Fibroblast of skin of right biceps (primary cell): ENCODE results near the gene CACNA2D4.

Experiments
- DNase-seq: peaks from one replicate; pipeline ENCODE4 v3.0.0-alpha.2; 2013

The CACNA2D4 gene

DNA sequence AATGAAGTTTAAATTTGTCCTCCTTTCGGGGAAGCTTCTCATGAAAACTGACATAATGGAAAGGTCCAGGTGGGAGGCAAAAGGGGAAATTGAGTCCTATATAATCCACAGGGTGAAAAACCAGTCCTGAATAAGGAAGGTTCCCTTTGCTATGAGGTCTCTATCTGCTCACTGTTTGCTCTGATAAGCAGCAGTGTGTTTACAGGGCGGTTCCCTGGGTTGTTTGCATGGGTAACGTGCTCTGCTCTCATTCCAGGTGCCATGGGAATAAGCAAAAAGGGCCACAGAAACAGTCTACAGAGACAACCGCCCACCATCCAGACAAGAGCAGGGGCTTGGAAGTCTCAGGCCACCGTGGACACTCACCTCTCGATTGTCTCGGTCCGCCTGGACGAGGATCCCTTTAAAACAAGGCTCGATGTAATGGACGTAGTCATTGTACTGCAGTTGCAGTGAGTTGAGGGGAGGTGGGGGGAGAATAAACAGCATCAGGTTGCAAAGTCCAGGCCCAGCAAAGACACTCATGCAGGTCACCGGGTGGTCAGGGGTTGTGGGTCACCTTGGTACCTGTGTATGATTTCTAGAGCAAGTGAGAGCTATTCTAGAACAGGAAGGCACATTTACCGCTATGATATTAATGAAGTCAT is 32.7 kb downstream of the CACNA2D4 start:
- no peak for DNase-seq

- no peak for DNase-seq
These were observed 33.3 kb downstream of the CACNA2D4 start for GRCh38 chr12:1885082-1885596.

- no peak for DNase-seq
These were observed 33.8 kb downstream of the CACNA2D4 start for GRCh38 chr12:1884651-1885050.

DNA sequence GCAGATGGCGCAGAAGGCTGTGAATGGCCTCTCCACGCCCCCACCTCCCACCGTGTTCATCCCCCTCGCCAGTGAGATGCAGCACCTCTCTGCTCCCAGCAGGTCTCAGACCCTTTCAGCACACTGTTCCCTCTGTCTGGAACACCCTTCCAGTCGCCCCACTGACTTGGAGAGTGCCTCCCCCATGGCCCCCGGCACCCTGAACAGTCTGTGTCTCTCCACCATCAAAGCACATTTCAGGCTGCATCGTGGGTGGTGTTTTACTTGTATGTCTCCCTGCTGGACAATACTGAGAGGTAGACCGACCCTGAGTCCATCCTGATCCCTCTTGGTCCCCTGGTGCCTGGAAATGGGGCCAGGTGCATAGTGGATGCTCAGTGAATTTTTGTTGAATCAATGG is 34.9 kb downstream of the CACNA2D4 start:
- DNase-seq = no peak

GRCh38 chr12:1882850-1883470 is 35.5 kb downstream of the CACNA2D4 start:
- DNase-seq = no peak

DNA sequence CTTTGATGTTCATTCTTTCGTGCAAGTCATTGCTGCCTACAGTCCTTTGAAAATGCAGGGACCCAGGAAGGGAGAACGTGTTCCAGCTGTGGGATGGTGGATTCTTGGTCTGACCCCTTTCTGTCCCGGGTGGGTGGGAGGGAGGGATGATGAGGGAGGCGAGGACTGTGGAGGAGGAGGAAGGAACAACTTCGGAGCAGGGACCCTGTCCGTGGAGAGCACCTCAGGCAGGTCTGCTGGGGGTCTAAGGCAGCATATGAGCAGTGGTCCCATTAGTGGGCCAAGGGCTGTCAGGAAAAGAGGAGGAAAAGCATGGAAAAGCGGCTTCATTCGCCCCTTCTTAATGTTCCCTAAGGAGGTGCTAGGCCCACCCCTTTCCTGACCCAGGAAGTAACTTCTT is 36.0 kb downstream of the CACNA2D4 start:
- DNase-seq = no peak

DNA sequence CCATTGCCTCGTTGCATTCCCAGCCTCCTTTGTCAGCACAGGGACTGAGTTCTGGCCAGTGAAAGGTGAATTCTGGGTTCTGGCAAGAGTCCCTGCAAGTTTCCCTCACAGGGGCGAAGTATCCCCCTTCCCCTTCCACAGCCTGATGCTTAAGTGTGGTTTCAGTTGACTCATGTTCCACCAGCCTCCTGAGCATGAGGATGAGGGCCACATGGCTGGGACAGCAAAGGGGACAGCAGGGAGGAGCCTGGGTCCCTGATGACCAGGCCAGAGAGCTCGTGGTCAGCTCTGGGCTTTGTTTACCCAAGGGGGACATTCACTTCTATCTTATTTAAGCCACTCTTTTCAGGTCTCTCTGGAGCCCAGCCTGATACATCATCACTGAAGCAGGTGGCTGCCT is 36.5 kb downstream of the CACNA2D4 start:
- no peak for DNase-seq

DNA sequence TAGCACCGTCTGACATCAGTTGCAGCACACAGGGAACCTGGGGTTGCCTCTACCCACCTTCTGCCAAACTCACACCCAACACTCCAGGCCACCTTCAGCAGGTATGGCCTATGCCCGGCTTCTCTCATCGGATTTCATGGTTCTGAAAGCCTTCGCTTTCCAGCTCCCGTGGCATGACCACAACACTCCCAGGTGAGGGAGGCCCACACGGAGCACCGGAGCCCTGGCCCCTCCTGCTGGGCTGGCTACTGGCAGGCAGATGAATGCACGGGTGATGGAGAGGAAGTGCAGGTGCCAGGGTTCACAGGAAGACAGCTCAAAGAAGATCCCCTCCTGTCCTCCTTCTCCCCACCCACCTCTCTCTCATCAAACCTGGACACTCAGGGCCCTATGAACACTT is 37.2 kb downstream of the CACNA2D4 start:
- no peak for DNase-seq

DNA sequence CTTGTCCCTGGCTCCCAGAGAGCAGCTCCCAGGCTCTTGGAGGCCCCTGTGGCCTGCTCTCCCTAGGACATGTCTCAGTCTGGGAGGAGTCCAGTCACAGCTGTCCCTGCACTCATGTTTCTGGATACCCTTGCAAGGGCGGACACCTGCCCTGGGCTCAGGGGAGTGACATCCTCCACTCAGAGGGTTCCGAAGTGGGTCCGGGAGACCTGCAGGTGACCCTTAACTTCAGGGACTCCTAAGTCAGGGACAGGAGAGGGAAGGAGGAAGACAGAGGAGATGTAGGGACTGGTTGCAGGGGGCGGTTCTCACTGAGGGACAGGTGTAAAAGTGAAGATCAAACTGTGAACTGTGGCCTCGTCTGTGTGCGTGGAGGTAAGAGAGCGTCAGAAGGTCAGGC is 37.6 kb downstream of the CACNA2D4 start:
- DNase-seq = no peak

DNA sequence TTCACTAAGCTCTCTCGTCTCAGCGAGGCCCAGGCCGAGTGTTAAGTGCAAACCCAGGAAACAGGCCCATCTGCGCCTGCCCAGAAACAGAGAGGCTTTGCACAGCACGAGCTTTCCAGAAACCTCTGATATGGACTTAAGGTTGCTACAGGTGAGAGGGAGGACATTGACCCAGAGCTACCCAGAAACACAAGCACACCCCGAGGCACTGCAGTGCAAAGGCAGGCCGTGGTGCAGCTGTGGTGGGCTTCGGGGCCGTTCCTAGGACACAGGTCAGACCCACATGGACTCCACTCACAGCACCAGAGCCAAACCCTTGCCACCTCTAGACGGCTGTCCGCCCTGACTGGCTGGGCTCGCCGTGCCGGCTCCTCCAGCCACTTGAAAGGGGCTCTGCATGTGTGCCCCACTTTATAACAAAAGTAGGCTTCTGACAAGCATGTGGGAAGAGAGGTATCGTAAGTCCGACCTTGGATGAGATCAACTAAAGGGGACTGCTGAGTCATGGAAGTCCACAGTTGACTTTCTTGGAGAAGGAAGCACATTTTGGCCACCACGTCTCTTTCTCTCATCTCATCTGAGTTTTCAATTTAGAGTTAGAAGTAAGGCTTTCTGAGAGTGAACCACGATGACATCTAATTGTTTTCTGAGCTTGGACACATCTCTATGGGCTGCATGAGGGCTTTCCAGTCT is 38.2 kb downstream of the CACNA2D4 start:
- DNase-seq = no peak

- no peak for DNase-seq
These were observed 38.8 kb downstream of the CACNA2D4 start for GRCh38 chr12:1879633-1880032.

- no peak for DNase-seq
These were observed 39.8 kb downstream of the CACNA2D4 start for GRCh38 chr12:1878695-1879094.

DNA sequence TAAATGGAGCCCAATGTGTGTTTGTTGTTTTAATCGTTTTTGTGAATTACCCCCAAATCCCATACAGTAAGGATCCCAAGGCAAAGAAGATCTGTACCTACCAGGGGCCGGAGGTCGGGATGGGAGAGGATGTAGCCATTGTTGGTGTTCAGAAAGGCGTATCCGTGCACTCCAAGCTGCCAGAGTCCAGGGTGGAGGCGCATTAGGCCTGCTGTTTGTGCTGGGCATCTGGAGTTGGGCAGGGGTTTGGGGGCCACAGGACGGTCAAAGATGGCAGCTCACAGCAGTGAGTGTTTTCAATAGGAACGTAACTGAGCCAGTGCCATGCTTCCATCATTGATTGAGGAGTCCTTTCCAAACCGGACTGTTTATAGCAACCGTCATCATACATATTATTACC is 40.2 kb downstream of the CACNA2D4 start:
- DNase-seq = no peak

DNA sequence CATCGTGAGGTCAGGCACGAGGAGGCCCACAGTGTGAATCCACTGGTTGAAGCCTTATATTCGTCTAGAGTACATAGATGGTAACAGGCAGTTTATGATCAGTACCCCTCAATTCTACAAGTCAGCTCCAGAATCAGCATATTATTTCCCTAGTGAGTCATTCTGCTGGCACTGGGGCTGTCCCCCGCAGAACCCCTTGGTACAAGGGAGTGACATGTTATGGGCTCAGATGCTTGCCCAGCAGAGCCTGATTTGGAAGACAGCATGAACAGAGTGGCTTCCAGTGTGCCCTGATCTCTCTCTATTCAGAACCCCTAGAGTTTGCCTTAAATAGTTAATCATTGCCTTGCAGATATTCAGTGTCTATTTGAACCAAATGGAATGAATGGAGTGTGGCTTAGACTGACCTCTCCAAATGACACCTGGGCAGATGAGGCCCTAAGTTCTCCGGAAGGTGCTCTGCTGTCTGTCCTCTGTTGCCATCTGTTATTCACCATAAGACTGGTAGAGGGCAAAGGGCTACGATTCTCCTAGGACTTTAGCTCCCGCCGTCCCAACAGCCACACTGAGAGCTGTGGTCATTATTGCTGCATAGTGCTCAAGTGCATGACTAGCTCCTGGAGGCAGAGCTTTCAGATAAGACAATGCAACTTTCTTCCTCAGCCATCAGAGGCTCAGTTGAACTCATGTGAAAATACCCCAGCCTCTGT is 41.1 kb downstream of the CACNA2D4 start:
- no peak for DNase-seq

DNA sequence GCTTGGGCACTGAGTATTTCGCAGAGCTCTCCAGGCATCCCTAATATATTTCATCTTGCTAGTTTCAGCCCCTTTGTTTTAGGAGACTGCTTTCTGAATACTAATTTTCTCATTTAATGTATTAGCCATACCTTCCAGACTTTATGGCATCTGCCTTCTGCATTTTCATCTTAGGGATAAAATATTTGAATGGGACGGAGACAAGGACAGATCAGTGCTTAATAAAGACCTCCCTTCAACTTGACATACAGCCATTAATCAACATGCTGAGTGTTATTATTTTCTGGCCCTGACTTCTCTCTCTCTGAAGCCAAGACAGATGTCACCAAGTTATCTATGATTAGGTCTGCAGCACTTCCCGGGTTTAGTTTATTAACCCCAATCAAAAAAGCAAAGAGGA is 42.4 kb downstream of the CACNA2D4 start:
- no peak for DNase-seq

GRCh38 chr12:1875608-1876007 is 42.8 kb downstream of the CACNA2D4 start:
- no peak for DNase-seq

DNA sequence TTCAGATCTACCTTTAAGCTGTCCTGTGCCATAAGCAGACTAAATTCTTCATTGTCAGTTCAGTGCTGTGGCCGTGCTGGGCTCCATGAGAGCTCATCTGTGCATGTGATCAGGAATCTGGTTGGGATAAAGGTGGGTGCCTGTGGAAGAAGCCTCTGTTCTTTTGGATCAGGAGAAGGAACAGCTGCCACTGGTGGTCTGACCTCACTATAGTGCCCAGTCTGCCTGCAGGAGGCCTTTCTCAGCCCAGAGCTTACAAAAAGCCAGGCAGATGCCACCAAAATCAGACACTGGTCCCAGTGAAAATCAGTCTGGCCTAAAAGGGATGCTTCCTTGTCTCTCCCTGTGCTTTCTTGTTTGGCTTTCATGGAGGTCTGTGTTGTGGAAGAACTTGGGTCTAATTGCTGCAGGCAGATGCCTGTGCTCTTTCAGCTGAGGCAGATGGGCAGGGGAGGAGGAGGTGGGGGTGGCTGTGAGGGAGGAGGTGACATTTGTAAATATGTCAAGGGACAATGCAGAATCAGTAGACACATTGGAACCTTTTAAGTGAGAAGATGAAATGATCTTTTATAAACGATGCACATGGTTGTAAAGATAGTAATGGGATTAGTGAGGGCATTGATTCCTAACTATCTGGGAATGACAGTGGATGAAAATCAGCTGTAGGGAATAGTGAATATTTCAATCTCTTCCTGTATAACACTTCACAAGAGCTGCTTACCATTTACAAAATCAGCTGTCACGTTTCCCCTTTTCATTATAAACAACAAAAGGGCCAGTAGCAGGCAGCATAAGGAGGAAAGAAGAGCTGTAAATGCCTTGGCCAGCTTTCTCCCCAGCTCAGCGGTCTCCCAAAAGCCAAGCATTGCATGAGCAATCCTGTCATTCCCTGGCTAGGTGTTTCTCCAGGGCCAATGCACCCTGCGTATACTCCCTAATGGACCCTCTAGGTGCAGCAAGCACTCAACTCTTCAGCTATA is 44.6 kb downstream of the CACNA2D4 start:
- DNase-seq = no peak

DNA sequence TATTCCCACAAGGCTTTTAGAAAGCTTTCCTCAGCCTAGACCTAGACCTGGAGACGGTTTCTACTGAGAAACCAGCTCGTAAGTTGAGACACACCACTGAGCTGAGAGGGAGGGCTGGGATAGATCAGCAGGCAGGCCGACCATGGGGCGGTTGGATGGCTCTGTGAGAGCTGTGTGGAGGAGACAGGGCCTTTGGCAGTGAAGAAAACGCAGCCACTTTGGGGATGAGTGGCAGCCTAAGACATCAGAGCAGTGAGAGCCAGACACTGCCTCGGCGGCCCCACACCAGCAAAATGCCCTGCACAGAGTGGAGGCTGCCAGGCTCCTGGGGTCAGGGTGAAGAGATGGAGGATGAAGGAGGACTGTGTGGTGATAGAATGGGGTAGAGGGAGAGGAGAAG is 46.0 kb downstream of the CACNA2D4 start:
- no peak for DNase-seq

DNA sequence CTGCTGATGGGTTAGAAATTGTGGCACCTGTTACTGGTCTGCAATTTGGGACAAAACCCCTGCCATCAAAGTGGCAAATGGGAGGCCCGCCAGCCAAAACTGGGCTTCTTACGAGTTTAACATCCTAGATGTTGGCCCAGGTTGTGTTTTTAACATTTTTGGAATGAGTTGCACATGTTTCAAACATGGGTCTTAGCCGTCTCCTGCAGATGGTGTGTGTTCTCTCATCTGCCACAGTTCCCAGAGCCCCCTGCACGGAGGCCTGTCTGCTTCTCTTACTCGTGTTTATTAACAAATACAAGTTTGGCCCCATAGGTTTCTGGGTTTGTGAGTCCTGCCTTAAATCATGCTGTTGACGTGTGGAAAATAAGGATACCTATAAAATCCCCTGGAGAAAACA is 46.5 kb downstream of the CACNA2D4 start:
- DNase-seq = no peak

DNA sequence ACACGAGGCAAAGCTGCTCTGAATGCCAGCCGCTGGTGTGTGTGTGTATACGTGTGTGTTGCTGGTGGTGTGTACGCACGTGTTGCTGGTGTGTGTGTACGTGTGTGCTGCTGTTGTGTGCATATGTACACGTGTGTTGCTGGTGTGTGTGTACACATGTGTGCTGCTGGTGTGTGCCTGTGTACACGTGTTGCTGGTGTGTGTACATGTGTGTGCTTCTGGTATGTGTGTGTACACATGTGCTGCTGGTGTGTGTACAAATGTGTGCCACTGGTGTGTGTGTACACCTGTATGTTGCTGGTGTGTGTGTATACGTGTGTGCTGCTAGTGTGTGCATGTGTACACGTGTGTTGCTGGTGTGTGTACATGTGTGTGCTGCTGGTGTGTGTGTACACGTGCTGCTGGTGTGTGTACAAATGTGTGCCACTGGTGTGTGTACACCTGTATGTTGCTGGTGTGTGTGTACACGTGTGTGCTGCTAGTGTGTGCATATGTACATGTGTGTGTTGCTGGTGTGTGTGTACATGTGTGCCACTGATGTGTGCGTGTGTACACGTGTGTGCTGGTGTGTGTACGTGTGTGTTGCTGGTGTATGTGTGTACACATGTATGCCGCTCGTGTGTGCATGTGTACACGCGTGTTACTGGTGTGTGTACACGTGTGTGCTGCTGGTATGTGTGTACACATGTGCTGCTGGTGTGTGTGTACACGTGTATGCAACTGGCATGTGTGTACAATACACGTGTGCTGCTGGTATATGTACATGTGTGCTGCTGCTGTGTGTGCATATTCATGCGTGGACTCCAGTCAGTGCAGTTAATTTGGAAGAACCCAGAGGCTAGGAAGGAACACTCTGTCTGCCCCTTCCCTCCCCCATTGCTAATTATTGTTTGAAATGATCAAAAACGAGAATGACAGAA is 47.2 kb downstream of the CACNA2D4 start:
- no peak for DNase-seq

DNA sequence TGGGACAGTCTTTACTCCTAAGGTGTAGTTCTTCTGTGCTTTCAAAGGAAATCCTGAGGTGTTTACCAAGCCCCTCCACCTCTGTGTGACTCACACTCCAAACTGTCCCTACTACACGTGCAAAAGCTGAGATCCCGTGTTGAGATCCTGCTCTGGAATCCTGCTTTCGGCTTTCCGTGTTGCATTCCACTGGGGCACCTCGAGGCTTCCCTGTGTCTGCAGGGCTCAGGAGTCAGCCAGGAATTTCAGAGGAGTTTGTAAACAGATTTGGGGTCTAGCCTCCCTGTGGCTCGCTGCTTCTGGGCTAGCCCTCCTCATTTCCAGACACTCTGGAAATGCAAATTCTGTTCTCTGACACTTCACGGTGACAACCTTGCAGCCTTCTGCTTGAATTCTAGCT is 48.4 kb downstream of the CACNA2D4 start:
- DNase-seq = no peak
